Vagina (tissue), 2 donors: ENCODE measurements around the gene TMPRSS13. TPM values are rescaled to one million over a fixed set of nuclear protein-coding genes. Genes with fewer than 3 reads are reported as not detected.

ENCODE experiments used
- DNase-seq, 2 donors: peaks; one replicate each; pipeline ENCODE4 v3.0.0-alpha.2; 2017; ENCODE audit errors: extremely low spot score in 2 of 2
- H3K27ac ChIP-seq: fragments of 200-600 bp; sonication (generic); one replicate; pipeline ENCODE4 v1.5.1; 2019
- H3K27me3 ChIP-seq: fragments of 200-600 bp; sonication (generic); one replicate; pipeline ENCODE4 v1.5.1; 2019
- H3K36me3 ChIP-seq, 2 donors: fragments of 200-600 bp; sonication (generic); one replicate each; pipeline ENCODE4 v1.5.1; 2017 to 2019
- H3K4me1 ChIP-seq: fragments of 200-600 bp; sonication (generic); one replicate; pipeline ENCODE4 v1.5.1; 2019
- H3K4me3 ChIP-seq, 2 donors: fragments of 200-600 bp; sonication (generic); 1 replicate in 1 of 2; 2 replicates in 1 of 2; pipeline ENCODE4 v1.5.1; 2016 to 2019
- H3K9me3 ChIP-seq: fragments of 200-600 bp; sonication (generic); one replicate; pipeline ENCODE4 v1.5.1; 2019
- CTCF ChIP-seq, 3 experiments: fragments of 450-650 bp in 2 of 3; fragments of 200-600 bp in 1 of 3; sonication (generic) in 1 of 3; IDR thresholded peaks; one replicate each; pipeline ENCODE4 v1.5.1; 2017 to 2019; ENCODE audit warnings: antibody characterized with exemption in 3 of 3, mild to moderate bottlenecking in 2 of 3, moderate library complexity in 2 of 3
- POLR2A ChIP-seq, 2 donors: fragments of 450-650 bp; IDR thresholded peaks; one replicate each; pipeline ENCODE4 v1.6.1; 2017; ENCODE audit warnings: antibody characterized with exemption in 2 of 2, mild to moderate bottlenecking in 2 of 2, moderate library complexity in 2 of 2
- POLR2AphosphoS5 ChIP-seq, 2 donors: sonication (generic); formaldehyde crosslinking; IDR thresholded peaks; one replicate each; pipeline ENCODE4 v1.9.0; 2017; ENCODE audit warnings: antibody characterized with exemption in 2 of 2, mild to moderate bottlenecking in 2 of 2, low read depth in 1 of 2; ENCODE audit not compliant: insufficient read depth in 1 of 2
- intact Hi-C: fragments of 100-400 bp; cut with DNase I; formaldehyde crosslinking; loops from one replicate; pipeline ENCODE4 v1.15.1; 2023
- total RNA-seq: library from RNA; depleted of rRNA; stranded (reverse); fragments of >200 nt; gene quantifications from one replicate; pipeline ENCODE4 v1.2.3, GENCODE V29; 2016

The TMPRSS13 gene
- total RNA-seq, 1 donor from 2014 or later = 9.6 TPM

GRCh38 chr11:117888139-117888566, 41.0 kb downstream of the TMPRSS13 start:
- peak in 1 of 2 donors; percentile 79 for DNase-seq
- TF ChIP-seq POLR2AphosphoS5 (IDR thresholded peaks at IDR 0.05; ENCODE audit: insufficient read depth in 1 of 2, low read depth in 1 of 2) (no peak), POLR2A (IDR thresholded peaks at IDR 0.05) (no peak), CTCF (IDR thresholded peaks at IDR 0.05) (no peak)
- Histone ChIP-seq H3K27ac (no peak overlapping the region), H3K9me3 (no peaks in the 10 kb centered on the region), H3K4me3 (no peak overlapping the region), H3K36me3 (no peaks in the 10 kb centered on the region), H3K4me1 (peaks cover 11% of the 10 kb centered on the region), H3K27me3 (no peaks in the 10 kb centered on the region)
- intact Hi-C loops = no loop called here

- peaks cover 11% of the 10 kb centered on the region for H3K4me1 ChIP-seq
- H3K27ac ChIP-seq = no peak overlapping the region
- no peaks in the 10 kb centered on the region for H3K27me3 ChIP-seq
- H3K36me3 ChIP-seq = no peaks in the 10 kb centered on the region
- intact Hi-C loops = no loop called here
- H3K4me3 ChIP-seq = no peak overlapping the region
- no peaks in the 10 kb centered on the region for H3K9me3 ChIP-seq
- peak; percentile 55 to 77 for DNase-seq
- no peak for TF ChIP-seq POLR2A (IDR thresholded peaks at IDR 0.05)
- no peak for TF ChIP-seq CTCF (IDR thresholded peaks at IDR 0.05)
- TF ChIP-seq POLR2AphosphoS5 (IDR thresholded peaks at IDR 0.05; ENCODE audit: insufficient read depth in 1 of 2, low read depth in 1 of 2) = no peak
Observed at GRCh38 chr11:117887431-117888138, 41.6 kb downstream of the TMPRSS13 start.

GRCh38 chr11:117885777-117886176, 43.4 kb downstream of the TMPRSS13 start:
- Histone ChIP-seq H3K27ac (peak overlapping the region; percentile 76), H3K27me3 (no peaks in the 10 kb centered on the region), H3K4me1 (peaks cover 11% of the 10 kb centered on the region), H3K9me3 (no peaks in the 10 kb centered on the region), H3K4me3 (peak overlapping the region; percentile 18 to 23), H3K36me3 (no peaks in the 10 kb centered on the region)
- TF ChIP-seq CTCF (IDR thresholded peaks at IDR 0.05) (no peak), POLR2AphosphoS5 (IDR thresholded peaks at IDR 0.05; ENCODE audit: insufficient read depth in 1 of 2, low read depth in 1 of 2) (peak; percentile 55 to 56)
- peak in 1 of 2 donors; percentile 93 for DNase-seq
- intact Hi-C loops = no loop called here

GRCh38 chr11:117884994-117885393, 44.2 kb downstream of the TMPRSS13 start:
- H3K4me1 ChIP-seq = peaks cover 11% of the 10 kb centered on the region
- intact Hi-C loops = no loop called here

More at GRCh38 chr11:117884994-117885393, 44.2 kb downstream of the TMPRSS13 start:
- Histone ChIP-seq H3K27ac (no peak overlapping the region), H3K36me3 (no peaks in the 10 kb centered on the region), H3K9me3 (no peaks in the 10 kb centered on the region), H3K4me3 (peak overlapping the region in 1 of 2 donors; percentile 23), H3K27me3 (no peaks in the 10 kb centered on the region)
- TF ChIP-seq POLR2A (IDR thresholded peaks at IDR 0.05) = no peak
- no peak for TF ChIP-seq POLR2AphosphoS5 (IDR thresholded peaks at IDR 0.05; ENCODE audit: insufficient read depth in 1 of 2, low read depth in 1 of 2)
- TF ChIP-seq CTCF (IDR thresholded peaks at IDR 0.05) = no peak
- DNase-seq = peak in 1 of 2 donors; percentile 89
